Ishikawa (cell line): ENCODE results near the gene MRPL36.
A peak's percentile ranks its signal among the peaks of the same experiment; 100 is the strongest.

Source experiments
- CEBPB ChIP-seq: IDR thresholded peaks from 2 replicates; pipeline ENCODE4 v1.6.1; 2012
- CREB1 ChIP-seq: IDR thresholded peaks from 2 replicates; pipeline ENCODE4 v1.6.1; 2012; ENCODE audit warnings: low read depth
- EGR1 ChIP-seq: IDR thresholded peaks from 2 replicates; pipeline ENCODE4 v1.6.1; 2012
- EP300 ChIP-seq: IDR thresholded peaks from 2 replicates; pipeline ENCODE4 v1.6.1; 2012; ENCODE audit warnings: borderline replicate concordance
- FOXM1 ChIP-seq: IDR thresholded peaks from 2 replicates; pipeline ENCODE4 v1.6.1; 2012; ENCODE audit warnings: low read depth, borderline replicate concordance
- MAX ChIP-seq: IDR thresholded peaks from 2 replicates; pipeline ENCODE4 v1.6.1; 2012
- NFIC ChIP-seq: IDR thresholded peaks from 2 replicates; pipeline ENCODE4 v1.6.1; 2012
- RAD21 ChIP-seq: IDR thresholded peaks from 2 replicates; pipeline ENCODE4 v1.6.1; 2012; ENCODE audit warnings: low read depth
- REST ChIP-seq: IDR thresholded peaks from 2 replicates; pipeline ENCODE4 v1.6.1; 2012; ENCODE audit warnings: low read depth, mild to moderate bottlenecking
- TAF1 ChIP-seq: IDR thresholded peaks from 2 replicates; pipeline ENCODE4 v1.6.1; 2012; ENCODE audit warnings: low read depth, mild to moderate bottlenecking
- TCF12 ChIP-seq: IDR thresholded peaks from 2 replicates; pipeline ENCODE4 v1.6.1; 2012; ENCODE audit warnings: low read depth
- TEAD4 ChIP-seq: IDR thresholded peaks from 2 replicates; pipeline ENCODE4 v1.6.1; 2012
- USF1 ChIP-seq: IDR thresholded peaks from 2 replicates; pipeline ENCODE4 v1.6.1; 2012
- YY1 ChIP-seq: IDR thresholded peaks from 2 replicates; pipeline ENCODE4 v1.6.1; 2012; ENCODE audit warnings: low read depth
- ZBTB7A ChIP-seq: IDR thresholded peaks from 2 replicates; pipeline ENCODE4 v1.6.1; 2012; ENCODE audit warnings: low read depth

MRPL36 gene

GRCh38 chr5:1767524-1768282 lies 31.9 kb downstream of the MRPL36 start:
- TF ChIP-seq TEAD4 (no peak), EGR1 (no peak), RAD21 (no peak), USF1 (no peak), EP300 (no peak), NFIC (no peak)

GRCh38 chr5:1765880-1766235 lies 33.8 kb downstream of the MRPL36 start:
- TF ChIP-seq TAF1 (no peak), TEAD4 (no peak), EGR1 (no peak), REST (no peak), RAD21 (no peak), MAX (no peak), YY1 (no peak), FOXM1 (no peak), CREB1 (no peak), ZBTB7A (no peak), NFIC (no peak), CEBPB (no peak)

GRCh38 chr5:1765141-1765879 lies 34.3 kb downstream of the MRPL36 start:
- TF ChIP-seq CREB1 (no peak), YY1 (no peak)

- TF ChIP-seq CREB1, result no peak
- no peak for TF ChIP-seq MAX
- no peak for TF ChIP-seq ZBTB7A
- TF ChIP-seq CEBPB, result no peak
- no peak for TF ChIP-seq USF1
- TF ChIP-seq TCF12, result no peak
These were observed 35.1 kb downstream of the MRPL36 start for GRCh38 chr5:1764606-1764960.

- TF ChIP-seq FOXM1, result no peak
- TF ChIP-seq USF1, result no peak
- TF ChIP-seq MAX, result no peak
- TF ChIP-seq EP300, result no peak
- TF ChIP-seq ZBTB7A, result no peak
- TF ChIP-seq CREB1, result no peak
- no peak for TF ChIP-seq RAD21
- TF ChIP-seq TEAD4, result no peak
- no peak for TF ChIP-seq NFIC
- no peak for TF ChIP-seq TCF12
- no peak for TF ChIP-seq CEBPB
- TF ChIP-seq TAF1, result no peak
- TF ChIP-seq REST, result no peak
- no peak for TF ChIP-seq EGR1
- no peak for TF ChIP-seq YY1
These were observed 35.6 kb downstream of the MRPL36 start for GRCh38 chr5:1763960-1764605.

- TF ChIP-seq EP300 (no peak), FOXM1 (no peak), TAF1 (no peak), NFIC (no peak), RAD21 (peak; percentile 74), CREB1 (no peak)
These were observed 36.1 kb downstream of the MRPL36 start for GRCh38 chr5:1763548-1763911.
